Ramos (cell line): ENCODE measurements around the gene LAG3.

Experiments
- in situ Hi-C: fragments of 300-500 bp; cut with MboI; formaldehyde crosslinking; loops from one replicate; pipeline ENCODE4 v1.14.3; 2022; ENCODE audit warnings: low sequenced_read_pairs; ENCODE audit not compliant: unreplicated experiment

Gene LAG3

DNA sequence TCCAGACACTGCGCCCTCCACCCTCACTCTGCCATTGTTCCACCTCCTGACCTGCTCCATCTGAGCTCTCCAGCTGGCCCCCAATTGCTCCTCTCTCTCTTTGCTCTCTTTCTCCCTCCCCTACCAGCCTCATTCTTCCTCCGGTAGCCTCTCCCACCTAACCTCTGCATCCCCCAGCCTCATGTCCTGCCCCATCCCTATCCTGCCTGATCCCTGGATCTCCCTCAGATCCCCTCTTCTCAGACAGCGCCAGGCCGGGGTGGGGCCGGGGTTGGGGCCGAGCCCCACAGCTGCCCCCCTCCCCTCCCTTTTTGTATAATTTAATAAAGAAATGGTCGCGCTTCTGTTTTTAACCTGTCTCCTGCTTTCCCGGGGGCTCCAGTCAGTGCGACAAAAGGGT is 1.7 kb upstream of the LAG3 start:
- in situ Hi-C loops: no loop called here

DNA sequence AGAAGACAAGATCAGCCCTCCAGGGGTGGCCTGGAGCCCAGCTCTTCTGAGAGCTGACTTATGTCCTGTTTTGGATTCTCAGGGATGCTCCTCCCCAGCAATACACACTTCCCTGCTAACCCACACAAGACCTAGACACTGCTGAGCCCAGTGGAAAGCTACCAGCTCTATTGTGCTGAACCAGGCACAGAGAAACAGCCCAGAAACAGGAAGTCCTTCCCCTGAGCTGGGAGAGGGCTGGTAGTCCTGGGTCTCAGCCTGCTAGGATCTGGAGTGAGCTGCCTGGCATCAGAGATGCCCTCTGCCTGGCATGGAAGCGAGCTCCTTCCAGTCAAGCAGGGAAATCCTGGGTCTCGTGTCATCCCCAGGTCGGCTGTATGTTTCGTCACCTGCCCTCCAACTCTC is 1.2 kb upstream of the LAG3 start:
- in situ Hi-C loops: no loop called here

DNA sequence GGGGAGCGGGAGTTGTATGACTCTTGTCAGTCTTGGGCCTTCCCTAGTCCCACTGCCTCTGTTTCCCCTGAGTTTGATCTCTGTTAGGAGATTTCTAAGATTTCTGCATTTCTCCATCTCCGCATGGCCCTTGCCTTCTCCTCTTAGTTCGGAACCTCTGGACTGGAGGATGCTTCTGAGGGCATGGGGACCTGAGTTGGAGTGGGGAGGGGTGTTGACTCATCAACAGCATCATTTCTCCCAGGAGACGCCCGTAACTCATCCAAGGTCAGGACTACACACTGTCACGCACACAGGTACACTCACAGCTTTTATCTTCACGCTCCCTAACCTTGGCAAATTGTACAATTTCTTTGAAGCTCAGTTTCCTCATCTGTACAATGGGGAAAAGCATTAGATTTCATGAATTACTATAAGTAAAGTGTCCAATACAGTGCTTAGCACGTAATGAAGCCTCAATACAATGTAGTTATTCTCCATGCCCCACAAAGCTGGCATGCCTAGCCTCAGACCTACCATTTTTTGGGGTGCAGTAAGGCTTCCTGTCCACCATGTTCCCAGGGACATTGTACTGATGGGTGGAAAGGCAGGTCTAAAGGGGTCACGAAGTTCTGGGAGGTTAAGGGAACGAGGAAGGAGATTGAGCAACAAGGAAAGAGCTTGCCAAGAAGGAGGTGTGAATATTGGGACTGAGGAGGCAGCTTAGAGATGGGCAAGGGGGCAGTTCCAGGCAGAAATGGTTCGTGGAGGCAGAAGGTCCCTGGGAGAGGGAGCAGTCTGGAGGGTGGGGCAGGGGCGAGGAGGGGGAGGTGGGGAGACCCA is 600 bp upstream of the LAG3 start:
- in situ Hi-C loops: no loop called here

DNA sequence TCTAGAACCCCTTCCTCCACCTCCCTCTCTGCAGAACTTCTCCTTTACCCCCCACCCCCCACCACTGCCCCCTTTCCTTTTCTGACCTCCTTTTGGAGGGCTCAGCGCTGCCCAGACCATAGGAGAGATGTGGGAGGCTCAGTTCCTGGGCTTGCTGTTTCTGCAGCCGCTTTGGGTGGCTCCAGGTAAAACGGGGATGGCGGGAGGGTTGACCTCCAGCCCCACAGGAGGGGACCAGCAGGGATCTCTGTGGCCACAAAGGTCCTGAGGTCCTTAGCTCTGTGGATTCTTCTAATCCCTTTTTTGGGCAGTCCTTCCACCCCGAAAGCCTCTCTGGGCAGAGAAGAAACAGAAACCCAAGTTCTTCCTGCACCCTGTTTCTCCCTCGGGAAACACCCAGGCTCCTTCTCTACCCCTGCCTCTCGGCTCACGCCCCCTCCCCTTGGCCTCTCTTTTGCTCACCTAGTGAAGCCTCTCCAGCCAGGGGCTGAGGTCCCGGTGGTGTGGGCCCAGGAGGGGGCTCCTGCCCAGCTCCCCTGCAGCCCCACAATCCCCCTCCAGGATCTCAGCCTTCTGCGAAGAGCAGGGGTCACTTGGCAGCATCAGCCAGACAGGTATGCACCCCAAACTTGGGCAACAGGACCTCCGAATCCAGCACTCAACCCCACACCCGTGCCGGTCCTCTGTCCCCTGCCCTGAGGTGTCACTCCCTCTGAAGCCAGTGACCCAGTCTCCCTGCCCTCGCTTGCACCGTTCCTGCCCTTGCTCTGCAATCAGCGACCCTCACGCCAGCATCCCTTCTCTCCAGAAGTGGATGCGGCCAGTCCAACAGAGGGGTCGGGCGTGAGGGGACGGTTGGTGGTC is 638 bp downstream of the LAG3 start:
- in situ Hi-C loops: no loop called here

DNA sequence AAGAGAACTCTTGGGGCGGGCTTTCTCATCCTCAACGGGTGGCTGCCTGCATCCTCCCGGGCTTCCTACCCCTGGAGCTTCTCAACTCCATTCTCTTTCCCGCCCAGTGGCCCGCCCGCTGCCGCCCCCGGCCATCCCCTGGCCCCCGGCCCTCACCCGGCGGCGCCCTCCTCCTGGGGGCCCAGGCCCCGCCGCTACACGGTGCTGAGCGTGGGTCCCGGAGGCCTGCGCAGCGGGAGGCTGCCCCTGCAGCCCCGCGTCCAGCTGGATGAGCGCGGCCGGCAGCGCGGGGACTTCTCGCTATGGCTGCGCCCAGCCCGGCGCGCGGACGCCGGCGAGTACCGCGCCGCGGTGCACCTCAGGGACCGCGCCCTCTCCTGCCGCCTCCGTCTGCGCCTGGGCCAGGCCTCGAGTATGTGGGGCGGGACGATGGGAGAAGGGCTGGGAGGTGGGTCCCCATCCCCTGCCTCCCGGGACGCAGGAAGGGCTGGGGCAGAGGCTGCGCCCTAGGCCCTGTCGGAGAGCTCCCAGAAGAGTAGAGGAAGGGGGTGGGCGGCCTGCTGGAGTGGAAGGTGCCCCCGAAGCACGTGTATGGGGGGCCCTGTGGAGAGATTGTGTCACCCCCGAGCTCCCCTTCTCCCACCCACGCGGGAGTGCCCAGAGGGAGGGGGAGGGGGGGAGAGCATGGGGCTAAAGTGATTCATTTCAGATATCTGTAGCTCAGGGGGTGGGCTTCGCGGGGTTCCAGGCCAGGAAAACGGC is 1.5 kb downstream of the LAG3 start:
- in situ Hi-C loops: no loop called here

DNA sequence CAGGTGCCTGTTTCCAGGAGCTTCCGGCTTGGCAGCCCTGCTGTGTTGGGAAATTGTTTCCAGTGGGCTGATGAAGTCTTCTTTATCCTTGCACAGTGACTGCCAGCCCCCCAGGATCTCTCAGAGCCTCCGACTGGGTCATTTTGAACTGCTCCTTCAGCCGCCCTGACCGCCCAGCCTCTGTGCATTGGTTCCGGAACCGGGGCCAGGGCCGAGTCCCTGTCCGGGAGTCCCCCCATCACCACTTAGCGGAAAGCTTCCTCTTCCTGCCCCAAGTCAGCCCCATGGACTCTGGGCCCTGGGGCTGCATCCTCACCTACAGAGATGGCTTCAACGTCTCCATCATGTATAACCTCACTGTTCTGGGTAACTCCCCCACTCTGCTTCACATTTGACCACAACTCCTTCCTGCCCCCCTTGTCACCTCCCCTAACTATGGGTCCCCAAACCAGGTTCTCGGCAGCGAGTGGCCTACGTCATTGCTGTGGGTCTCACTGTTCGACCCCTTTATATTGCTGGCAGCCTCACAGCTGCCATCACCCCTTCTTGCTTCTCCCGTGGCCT is 2.3 kb downstream of the LAG3 start:
- in situ Hi-C loops: no loop called here

DNA sequence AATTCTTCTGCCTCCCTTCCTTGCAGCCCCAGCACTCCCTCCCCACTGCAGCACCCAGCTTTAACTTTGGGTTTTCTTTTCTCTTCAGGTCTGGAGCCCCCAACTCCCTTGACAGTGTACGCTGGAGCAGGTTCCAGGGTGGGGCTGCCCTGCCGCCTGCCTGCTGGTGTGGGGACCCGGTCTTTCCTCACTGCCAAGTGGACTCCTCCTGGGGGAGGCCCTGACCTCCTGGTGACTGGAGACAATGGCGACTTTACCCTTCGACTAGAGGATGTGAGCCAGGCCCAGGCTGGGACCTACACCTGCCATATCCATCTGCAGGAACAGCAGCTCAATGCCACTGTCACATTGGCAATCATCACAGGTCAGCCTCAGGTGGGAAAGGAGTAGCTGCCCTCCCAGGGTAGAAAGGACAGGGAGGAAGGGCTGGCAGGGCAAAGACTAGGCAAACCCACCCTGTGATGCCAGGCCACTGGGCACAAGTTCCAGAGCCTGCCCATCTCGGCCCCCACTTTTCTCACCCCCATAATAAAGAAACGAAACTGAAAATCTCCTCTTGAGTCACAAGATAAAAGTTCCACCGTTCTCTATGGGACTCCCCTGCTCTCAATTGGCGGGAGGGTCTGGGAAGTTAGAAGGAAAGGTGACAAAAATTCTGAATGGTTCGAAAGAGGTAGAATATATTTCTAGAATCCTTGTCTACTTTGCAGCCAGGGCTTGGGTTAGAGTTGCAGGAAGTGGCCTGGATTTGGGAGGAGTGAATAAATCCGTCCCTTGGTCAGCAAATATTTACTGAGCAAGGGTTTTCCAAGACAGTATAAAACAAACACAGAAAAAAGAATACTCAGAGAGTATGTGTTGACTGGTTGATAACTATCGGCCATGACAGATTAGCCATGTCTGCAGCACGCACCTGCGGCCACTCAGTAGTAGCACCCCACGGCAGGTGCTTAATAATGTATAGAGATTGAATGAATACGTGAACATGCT is 3.2 kb downstream of the LAG3 start:
- in situ Hi-C loops: no loop called here

DNA sequence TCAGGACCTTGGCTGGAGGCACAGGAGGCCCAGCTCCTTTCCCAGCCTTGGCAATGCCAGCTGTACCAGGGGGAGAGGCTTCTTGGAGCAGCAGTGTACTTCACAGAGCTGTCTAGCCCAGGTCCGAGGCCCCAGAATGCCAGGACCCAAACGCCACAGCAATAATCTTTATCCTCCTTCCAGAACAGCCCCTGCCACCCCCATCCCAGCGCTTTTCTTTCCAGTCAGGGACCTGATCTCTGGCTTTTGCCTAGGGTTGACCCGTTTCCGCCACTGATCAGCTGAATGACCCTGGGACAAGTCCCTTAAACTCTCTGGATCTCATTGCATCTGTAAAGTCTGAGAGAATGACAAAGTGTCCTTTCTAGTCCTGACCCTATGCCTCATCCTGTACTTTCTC is 5.1 kb downstream of the LAG3 start:
- in situ Hi-C loops: no loop called here

DNA sequence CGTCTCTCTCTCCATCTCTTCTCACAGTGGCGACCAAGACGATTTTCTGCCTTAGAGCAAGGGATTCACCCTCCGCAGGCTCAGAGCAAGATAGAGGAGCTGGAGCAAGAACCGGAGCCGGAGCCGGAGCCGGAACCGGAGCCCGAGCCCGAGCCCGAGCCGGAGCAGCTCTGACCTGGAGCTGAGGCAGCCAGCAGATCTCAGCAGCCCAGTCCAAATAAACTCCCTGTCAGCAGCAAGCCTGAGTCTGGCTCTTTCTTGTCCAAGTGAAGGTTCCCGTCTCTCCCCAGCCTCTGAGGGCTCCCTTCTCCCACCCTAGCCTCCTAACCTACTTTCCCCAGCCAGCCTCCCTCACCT is 5.9 kb downstream of the LAG3 start:
- in situ Hi-C loops: no loop called here

DNA sequence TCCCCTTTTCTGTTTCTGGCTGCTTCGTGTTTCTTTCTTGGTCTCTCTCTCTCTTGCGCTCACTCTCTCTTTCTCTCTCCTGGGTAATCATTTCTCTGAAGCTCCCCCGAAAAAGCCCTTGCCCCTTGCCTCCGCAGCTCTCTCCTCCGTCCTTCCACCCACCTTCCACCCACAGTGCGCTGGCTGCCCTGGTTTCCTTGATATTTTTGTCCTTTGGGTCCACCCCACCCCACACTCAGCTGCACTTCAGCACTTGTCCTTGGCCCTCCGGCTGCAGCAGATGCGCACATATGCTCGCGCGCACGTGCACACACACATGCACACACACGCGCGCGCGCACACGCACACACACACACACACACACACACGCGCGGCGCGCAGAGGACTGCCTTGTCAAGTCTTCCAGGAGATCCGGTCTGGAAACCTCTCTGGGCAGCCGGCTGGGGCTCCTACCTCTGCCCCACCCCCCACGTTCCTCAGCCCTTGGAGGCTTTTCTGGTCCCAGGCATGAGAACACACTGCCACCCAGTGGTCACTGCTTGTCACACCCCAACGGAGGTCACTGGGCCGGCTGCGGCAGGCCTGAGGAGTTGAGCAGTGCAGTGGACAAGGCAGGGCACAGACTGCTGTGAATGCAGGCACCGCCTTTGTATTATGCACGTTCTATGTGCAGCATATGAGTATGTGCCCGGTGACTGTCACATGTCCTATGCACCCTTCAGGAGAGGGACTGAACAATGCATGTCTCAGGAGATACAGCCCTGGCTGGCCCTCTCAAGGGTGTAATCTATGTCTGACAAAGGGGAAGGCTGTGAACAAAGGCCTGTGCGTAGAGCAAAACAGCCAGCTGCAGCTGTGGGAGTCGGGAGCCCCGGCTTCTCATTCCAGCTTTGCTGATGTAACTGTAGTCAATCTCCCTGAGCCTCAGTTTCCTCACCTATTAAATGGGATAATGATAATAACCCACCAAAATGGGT is 6.5 kb downstream of the LAG3 start:
- in situ Hi-C loops: no loop called here

DNA sequence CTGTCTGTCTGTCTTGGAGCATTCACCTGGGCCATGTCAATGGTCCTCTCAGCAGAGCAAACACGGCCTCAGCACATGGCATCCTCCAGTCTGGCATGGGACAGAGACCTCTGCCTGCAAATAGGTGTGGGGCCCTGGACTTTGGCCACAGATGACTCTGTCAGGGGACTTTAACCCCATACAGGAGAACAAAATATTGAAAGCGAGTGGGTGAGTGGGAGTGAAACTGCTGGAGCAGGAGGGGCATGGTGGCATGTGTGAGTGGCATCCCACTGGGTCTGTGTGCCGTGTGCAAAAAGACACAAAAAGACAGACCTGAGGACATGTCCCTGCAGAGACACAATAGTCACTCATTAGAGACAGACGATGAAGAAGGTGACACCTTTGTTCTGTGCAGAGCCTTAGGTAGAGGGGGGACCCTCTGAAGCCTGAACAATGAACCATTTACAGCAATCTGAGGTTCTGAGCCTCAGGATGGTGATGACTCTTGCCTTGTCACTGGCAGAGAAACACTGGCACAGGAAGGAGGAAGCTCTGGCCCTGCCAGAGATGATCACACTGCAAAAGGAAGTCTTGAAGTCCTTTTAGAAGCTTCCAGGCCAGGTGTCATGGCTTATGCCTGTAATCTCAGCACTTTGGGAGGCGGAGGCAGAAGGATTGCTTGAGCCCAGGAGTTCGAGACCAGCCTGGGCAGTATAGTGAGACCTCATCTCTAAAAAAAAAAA is 7.5 kb downstream of the LAG3 start:
- in situ Hi-C loops: no loop called here

DNA sequence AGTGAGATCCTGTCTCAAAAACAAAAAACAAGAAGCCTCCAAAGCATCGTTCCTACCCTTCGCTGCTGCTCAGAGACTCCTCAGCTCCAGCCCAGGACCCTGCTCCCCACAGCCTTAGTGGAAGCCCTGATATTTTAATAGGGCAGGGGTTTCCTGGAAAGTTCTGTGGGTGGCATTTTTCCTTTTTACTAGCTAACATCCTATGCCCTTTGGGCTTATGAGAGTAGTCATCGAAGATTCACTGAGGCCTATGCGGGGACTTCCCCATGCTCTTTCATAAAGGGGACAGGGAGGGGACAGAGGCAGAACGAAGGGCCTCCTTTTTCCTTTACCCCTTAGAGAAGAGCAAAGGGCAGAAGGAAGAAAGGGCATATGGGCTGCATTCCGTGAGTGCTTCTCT is 8.3 kb downstream of the LAG3 start:
- in situ Hi-C loops: no loop called here

DNA sequence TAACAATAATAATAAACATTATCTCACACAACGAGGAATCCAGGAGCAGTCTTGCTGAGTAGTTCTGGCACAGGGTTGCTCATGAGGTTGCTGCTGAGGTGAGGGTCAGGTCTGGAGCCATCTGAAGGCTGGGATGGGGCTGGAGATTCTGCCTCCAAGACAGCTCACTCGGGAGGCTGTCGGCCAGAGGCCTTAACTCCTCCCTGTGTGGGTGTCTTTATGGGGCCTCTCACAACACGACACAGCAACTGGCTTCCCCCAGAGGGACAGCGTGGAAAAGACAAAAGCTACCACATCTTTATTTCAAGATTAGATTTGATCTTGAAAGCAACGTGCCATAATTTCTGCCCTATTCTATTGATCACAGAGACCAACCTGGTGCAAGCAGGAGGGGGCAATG is 9.8 kb downstream of the LAG3 start:
- in situ Hi-C loops: no loop called here

DNA sequence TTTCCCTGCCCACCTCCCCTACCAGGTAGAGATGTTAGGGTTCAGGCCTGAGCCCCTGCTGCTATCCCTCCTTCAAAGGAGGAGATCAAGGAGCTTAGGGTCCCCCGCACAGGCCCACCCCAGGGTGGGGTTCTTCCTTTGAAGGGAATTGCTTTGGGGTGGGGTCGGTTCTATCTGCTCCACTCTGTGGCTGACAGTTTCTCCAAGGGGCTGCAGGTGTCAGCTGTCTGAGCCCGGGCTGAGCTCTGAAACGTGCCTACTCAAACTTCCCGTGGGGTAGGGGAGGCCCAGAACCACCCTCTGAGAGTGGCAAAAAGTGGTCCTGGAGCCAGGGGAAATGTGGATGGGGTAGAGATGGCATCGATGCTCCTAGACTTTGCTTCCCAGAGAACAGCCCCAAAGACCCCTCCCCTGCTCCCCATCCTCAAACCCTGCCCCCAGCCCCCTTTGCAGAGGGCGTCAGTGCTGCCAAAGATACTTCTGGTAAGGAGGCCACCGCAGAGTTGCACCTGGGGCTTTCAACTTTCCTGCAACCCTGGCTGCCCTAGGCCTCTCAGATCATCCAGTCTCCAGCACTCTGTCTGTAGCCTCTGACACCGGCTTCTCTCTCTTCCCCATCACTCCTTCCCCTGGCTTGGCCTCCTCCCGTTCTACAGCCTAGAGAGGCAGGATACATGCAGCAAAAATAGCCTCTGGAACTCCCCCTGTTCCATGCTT is 10.7 kb downstream of the LAG3 start:
- in situ Hi-C loops: no loop called here

DNA sequence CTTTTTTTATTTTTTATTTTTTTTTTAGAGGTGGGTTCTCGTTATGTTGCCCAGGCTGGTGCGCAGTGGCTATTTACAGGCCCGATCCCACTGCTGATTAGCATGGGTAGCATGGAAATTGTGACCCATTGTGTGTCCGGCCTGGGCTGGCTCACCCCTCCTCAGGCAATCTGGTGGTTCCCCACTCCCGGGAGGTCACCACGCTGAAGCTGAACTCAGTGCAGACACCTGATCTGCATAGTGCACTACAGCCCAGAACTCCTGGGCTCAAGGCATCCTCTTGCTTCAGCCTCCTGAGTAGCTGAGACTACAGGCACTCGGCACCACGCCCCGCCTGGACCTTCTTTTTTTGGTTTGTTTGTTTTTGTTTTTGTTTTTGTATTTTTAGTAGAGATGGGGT is 11.5 kb downstream of the LAG3 start:
- in situ Hi-C loops: no loop called here

DNA sequence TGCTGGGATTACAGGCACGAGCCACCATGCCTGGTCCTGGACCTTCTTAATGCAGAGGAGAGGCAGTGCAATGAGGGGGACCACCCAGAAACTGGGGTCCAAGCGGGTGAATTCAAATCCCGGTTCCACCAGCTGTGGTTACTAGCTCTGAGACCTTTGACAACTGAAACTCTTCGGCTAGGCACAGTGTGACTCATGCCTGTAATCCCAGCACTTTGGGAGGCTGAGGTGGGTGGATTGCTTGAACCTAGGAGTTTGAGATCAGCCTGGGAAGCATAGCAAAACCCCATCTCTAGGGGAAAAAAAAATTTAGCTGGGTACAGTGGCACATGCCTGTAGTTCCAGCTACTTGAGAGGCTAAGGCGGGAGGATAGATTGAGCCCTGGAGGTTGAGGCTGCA is 12.0 kb downstream of the LAG3 start:
- in situ Hi-C loops: no loop called here

DNA sequence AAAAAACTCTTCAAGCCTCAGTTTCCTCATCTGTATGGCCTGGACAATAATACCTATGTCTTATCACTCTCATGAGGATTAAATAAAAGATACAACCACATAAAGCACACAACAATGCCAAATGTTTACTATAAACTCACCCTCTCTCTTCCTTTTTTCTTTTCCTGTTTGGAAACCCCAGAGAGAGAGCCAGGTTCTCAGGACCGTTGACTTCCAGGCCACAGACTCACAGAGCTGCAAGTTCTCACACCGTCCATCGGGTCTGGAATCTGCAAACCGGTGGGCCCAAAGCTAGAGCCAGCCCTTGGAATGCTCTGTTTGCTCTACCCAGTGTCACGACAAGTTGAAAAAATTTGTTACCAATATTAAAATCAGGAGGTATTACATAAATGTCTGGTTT is 12.4 kb downstream of the LAG3 start:
- in situ Hi-C loops: no loop called here
